NCI-H748 (cell line): ENCODE data around the gene FOSL1.
"Not testable (repeated sequence)": the region's sequence is repeated elsewhere in the genome, so short reads cannot be mapped to it uniquely, and the experiment has no call there.

ENCODE experiments used
- DNase-seq: peaks from one replicate; lab custom pipeline; 2025; ENCODE audit not compliant: unreplicated experiment; lab: John Stamatoyannopoulos, UW

FOSL1 gene

DNA sequence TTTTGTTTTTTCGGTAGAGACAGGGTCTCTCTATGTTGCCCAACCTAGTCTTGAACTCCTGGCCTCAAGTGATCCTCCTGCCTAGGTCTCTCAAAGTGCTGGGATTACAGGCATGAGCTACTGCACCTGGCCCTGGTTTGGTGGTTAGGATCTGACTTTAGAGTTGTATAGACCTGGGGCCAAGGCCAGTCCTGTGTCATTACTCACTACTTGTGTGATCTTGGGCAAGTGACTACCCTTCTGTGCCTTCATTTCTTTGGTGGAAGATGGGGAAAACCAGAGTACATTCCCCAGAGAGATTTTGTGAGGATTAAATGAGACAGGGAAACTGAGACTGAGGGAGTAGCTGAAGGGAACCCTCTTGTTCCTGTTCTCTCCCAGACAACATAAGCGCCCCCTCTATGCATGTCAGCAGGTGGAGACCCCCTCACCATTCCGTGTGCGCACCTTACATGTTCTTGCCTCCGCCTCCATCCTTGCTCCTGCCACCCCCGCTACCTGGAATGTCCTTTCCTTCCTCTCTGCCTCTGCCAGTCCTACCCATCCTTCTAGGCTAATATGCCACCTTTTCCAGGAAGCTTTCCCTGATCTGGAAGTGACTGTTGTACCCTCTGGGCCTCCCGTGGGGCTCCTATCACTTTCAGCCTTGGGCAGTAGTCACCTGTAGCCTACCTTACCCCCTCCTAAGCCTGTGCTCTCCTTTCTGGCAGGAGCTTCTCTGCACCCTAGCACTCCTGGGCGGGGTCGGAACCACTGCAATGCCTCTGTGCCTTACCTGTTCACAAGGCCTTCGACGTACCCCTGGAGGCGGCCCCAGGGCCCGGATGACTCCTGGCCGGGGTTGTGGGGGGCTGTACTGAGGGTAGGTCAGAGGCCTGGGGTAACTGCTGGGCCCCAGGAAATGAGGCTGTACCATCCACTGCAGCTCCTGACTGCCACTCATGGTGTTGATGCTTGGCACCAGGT is 3.9 kb downstream of the FOSL1 start:
- DNase-seq: no peak

DNA sequence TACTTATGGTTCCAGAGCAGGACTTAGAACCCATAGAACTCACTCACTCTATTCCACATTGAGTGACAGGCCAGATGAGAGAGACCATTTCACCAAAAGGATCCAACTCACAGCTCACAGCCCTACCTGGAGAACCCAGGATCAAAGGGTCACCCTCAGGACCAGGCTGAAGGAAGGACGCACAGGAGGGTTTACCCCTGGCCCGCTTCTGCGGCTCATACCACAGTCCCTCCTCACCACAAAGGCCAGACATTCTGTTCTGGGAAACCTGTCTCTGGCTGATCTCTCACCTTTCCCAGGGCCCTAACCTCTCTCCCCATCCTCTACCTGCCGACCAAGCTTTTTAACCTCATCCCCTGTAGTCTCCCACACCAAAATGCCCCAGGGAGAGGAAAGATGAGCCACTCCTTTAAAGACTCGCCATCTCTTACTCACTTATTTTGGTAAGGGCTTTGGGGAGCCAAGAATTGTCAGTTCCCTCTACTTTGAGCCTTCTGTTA is 4.7 kb downstream of the FOSL1 start:
- DNase-seq: no peak

DNA sequence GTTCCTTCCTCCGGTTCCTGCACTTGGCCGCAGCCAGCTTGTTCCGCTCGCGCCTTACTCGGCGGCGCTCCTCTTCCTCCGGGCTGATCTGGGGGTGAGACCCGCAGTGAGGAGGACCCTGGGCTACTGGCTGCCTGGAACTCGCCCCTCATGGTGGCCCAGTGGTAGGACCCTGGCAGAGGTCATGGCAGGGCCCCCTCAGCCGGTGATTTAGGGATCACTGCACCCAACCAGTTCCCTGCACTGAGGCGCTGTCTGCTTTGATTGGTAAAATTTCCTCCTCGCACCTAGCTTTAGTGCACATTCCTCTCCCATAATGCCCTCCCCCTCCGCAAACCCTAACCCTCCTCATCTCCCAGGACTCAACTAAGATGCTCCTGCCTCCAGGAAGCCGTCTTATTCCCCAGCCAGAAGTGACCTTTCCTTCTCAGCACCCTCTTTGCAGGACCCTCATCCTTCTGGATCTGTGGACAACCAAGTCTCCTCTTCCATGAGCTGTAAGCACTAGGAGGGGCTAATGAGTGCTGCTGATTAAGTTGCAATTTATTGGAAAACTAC is 6.1 kb downstream of the FOSL1 start:
- no peak for DNase-seq

DNA sequence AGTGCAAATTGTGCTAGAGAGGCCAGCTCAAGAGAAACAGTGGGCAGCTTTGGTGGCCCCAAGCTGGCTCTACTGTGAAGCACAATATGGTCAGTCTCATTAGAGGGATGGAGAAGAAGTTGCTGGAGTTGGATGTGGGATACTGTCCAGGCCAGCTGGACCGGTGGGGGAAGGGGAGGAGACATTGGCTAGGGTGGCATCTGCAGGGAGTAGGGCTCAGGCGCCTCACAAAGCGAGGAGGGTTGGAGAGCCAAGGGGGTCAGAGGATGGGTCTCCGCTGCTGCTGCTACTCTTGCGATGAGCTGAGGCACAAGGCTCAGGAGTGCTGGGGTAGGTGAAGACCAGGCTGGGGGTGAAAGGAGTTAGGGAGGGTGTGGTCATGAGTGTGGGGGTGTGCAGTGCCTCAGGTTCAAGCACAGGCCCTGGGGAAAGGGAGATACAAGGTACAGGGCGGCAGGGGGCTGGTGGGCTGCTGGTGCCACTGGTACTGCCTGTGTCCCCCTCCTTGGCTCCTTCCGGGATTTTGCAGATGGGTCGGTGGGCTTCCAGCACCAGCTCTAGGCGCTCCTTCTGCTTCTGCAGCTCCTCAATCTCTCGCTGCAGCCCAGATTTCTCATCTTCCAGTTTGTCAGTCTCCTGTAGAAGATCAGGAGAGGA is 7.4 kb downstream of the FOSL1 start:
- DNase-seq: no peak

DNA sequence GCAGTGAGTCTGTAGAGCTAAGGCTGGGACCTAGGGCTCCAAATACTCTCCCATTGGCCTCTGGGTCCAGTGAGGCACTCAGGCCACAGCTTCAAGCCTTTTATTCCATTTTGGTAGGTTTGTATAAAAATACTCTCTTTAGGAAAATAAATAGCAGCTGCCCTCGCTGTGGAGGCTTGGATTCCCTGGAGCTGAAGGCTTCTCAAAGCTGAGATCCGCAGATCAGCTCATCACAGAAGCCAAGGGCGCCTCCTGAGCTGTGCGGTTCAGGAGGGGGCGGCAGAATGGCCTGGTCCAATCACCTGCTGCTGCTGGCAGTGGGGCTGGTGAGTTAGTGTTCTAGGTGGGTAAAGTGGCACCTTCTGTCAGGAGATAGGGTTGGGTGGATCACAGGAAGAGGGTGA is 8.0 kb downstream of the FOSL1 start:
- not testable (repeated sequence) for DNase-seq

DNA sequence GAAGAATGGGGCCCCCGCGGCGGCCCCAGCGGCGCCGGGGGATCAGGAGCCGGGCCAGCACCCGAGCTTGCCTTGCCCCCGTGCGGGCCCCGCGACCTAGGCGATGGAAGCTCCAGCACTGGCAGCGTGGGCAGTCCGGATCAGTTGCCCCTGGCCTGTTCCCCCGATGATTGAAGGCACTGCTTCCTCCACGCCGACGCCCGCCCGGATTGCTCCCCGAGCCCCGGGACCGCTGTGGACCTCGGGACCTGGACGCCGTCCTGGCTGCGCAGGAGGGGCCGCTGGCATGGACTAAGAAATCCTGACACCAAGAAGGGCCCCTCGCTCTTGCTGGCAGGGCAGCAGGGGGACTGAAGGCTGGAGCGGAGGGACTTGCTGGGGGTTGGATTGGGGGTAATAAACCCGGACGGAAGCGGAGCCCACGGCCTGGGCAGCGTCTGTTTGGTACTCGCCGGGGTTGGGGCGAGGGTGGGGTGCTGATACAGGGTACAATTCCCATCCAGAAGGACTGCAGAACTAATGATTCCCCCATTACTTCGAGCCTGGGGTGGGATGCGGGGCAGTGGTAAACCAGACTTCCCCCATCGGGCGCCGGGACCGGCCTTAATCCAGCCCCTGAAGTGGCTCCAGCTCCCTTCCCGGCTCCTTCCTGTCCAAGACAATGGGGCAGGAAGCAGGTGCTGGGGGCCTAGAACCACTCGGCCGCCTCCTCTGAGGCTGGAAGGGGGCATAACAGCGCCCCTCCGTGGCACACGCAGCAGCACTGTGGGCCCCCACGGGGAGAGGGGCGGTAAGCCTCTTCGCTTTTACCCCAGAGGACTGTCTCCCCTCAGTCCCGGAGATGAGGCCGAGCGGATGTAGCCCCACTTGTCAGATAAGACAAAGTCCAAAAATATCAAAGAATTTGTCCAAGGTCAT is 8.7 kb downstream of the FOSL1 start:
- peak; percentile 72 for DNase-seq

DNA sequence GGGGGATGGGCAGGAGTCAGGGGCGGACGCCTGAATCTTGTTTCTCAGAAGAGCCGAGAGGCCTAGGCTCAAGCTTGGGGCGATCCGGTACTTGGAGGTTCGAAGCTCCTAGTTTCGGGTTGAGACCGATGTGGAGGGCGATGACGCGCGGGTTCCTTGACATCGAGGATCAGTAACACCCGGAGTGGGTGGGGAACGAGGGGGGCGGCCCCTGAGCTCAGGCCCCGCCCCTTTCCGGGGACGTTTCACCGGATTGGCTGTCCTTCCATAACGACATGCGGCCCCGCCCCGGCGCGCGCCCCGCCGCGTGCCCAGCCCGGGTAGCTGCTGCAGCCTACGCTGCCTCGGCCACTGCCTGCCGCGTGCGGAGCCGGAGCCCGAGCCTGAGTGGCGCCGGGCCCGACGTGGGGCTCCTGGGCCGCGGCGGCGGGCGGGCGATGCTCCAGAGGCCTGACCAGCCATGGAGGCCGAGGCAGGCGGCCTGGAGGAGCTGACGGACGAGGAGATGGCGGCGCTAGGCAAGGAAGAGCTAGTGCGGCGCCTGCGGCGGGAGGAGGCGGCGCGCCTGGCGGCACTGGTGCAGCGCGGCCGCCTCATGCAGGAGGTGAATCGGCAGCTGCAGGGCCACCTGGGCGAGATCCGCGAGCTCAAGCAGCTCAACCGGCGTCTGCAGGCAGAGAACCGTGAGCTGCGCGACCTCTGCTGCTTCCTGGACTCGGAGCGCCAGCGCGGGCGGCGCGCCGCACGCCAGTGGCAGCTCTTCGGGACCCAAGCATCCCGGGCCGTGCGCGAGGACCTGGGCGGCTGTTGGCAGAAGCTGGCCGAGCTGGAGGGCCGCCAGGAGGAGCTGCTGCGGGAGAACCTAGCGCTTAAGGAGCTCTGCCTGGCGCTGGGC is 9.6 kb downstream of the FOSL1 start, which contains the start of gene CCDC85B:
Gene CCDC85B, plus strand, starts transcription at position 350 of the 895 bp plus-strand sequence. Its CDS starts 111 bp downstream, at position 461.
- DNase-seq: peak; percentile 97

DNA sequence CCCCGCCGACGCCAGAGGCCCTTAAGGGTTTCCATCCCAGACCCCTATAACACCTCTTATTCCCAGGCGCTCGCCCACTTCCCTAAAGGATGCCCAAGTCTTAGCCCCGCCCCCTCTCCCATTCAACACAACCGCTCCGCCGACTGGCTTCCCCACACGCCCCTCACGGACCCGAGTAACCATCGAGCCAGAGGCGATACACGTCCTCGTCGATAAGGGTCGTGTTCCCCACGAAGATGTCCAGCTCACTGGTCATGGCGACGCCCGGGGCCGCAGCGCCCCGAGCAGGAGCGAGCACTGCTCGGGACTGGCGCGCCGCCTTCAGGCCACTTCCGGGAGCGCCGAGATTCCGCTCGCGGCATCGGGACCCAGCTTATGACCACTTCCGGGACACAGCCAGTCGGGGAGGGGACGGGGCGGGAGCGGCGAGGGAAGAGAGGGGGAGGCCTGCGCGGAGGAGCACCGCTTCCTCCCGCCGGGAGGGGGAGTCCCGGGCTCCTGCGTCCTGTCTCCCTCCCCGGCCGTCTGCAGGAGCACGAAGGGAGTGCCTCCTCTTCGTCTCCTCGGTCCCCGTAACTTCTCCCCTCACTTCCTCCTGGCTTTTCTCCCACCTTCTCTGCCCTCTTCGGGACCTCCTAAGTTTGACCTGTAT is 11.9 kb downstream of the FOSL1 start, which contains the start of gene FIBP:
Gene FIBP, minus strand, starts transcription at position 309 of the 652 bp plus-strand sequence. Its CDS starts 53 bp downstream, at position 256.
- peak; percentile 97 for DNase-seq

DNA sequence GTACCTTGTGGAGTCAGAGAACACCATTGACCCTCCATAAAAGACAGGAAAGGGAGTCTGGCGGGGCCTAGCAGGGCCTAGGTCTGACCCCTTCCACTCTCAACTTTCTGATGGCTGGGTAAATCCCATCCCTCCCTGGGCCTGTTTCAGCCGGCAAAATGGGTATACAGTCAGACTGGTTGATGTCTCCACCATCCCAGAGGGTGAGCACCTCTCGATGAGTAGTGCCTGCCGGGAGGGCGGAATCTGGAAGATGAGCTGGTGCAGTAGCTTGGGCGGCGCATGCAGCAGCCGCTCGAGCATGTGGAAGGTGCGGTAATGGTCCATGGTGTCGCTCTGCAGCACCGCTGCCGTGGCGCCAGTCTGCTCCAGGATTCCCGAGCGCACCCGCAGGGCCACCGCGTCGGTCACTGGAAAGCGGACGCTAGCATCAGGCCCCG is 12.4 kb downstream of the FOSL1 start:
- no peak for DNase-seq

DNA sequence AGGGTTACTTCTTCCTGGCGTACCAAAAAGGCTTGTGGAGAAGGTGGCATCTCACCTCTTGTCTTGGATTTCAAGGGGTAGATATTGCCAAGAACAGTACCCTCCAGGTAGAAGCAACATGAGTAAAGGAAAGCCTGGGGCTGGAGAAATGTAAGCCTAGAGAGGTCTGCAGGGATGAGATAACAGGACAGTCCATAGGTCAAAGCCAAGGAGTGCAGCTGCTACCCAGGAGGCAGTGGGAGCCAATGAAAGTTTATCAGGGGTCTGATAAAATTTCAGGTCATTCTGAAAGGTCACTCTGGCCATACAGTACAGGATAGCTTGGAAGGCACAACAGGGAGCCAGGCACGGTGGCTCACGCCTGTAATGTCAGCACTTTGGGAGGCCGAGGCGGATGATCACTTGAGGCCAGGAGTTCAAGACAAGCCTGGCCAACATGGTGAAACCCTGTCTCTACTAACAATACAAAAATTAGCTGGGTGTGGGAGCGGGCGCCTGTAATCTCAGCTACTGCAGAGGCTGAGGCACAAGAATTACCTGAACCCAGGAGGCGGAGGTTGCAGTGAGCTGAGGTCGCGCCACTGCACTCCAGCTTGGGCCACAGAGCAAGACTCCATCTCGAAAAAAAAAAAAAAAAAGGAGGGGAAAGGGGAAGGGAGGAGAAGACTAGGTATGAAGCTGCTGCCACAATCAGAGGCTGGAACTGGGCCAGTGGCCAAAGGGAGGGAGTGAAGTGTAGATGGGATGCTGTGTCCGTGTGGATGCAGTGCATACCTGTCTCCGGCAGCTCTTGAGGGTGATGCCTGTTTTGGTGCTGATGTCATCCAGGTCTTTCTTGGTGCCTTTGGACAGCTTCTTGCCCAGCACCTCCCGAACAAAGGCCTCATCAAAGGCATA is 13.1 kb downstream of the FOSL1 start:
- no peak for DNase-seq

DNA sequence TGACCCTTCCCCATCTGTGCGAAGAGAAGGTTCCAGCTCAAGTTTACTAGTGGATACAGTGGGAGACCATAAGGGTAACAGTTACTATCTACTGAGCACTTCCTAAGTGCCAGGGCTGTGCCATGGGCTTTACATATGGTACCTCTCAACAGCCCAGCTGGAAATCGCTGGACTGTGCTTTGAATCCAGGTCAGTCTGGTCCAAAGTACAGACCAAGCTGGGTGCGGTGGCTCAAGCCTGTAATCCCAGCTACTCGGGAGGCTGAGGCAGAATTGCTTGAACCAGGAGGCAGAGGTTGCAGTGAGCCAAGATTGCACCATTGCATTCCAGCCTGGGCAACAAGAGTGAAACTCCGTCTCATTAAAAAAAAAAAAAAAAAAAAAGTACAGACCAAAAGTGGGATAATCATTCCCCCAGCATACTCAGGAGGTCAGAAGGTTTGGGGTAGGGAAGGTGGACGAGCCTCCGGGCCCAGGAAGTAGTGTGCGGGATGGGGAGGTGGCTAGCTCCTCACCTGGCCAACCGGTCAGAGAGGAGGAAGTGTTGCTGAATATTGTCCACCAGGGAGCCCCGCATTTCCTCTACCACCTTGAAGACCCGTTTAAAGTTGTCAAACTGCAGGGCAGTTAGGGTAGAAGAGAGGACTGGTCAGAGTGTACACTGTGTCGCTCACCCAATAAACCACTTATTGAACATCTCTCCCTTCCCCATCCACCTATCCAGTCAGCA is 14.2 kb downstream of the FOSL1 start:
- DNase-seq: no peak

DNA sequence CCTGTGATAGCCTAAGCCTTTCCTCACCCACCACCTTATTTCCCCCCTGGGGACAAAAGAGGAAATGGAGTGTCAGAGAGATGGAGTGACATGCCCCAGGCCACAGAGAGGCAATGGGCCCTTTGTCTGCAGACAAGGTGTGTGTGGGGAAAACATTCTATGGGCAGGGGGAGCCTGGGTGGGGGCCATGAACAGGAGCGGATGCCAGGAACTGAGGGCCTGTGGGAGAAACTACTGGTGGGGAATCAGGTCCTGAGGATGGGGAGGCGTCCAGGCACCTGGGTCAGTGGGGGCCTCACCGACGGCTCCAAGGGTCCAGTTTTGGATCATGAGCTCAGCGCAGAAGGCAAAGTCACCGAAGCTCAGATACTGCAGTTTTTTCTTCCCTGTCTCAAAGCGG is 15.0 kb downstream of the FOSL1 start:
- no peak for DNase-seq

DNA sequence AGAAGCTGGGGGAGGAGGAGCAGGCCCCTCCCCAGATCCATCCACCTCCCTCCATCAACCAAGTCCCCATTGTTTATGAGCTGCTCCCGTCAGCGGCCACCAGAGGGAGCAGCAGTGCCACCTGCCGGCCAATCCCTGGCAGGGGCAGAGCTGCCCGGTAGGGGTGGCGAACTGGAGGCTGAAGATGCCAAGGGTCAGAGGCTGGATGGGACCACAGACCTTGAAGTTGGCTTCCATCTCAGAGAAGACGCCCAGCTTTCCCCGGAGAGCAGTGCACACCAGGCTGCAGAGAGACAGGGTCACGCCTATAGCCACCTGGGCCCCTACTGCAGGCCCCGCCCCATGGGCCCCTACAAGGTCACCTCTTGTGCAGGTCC is 15.5 kb downstream of the FOSL1 start:
- DNase-seq: peak; percentile 66

DNA sequence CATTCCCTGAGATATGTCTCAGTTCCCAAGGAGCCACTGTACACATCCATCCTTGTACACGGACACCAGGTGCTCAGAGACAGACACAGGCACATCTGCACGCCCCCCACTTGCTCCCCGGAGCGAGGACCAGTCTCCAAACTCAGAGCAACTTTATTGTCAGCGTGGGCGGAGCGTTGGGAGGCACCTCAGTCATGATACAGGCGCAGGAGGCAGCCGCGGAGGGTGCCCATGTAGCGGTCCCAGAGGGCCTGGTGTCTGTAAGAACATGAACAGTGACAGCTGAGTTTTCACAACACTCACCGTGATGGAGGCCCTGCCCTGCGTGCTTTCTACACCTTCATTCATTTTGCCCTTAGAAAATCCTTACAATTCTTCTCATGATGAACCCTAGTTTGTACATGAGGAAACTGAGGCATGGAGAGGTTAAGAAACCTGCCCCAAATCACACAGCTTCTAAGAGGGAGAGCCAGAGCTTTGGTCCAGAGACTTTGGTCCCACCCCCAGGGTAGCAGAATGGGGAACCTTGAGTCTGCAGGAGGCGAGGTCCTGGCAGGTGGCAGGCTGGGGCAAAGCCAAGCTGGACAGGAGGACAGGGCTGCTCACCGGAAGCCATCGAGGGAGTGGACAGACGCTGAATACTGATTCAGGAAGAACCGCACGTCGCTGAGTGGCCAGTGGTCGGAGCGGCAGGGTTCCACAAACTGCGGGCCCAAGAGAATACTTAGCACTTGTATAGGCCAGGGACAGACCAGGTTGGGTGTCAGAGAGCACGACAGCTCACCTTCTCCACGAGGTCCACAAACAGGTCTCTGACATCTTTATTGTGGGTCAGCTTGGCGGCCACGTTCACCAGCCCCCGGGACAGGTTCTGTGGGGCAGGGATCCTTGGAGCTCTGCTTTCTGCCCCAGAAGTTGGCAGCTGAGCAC is 16.1 kb downstream of the FOSL1 start:
- DNase-seq: no peak

DNA sequence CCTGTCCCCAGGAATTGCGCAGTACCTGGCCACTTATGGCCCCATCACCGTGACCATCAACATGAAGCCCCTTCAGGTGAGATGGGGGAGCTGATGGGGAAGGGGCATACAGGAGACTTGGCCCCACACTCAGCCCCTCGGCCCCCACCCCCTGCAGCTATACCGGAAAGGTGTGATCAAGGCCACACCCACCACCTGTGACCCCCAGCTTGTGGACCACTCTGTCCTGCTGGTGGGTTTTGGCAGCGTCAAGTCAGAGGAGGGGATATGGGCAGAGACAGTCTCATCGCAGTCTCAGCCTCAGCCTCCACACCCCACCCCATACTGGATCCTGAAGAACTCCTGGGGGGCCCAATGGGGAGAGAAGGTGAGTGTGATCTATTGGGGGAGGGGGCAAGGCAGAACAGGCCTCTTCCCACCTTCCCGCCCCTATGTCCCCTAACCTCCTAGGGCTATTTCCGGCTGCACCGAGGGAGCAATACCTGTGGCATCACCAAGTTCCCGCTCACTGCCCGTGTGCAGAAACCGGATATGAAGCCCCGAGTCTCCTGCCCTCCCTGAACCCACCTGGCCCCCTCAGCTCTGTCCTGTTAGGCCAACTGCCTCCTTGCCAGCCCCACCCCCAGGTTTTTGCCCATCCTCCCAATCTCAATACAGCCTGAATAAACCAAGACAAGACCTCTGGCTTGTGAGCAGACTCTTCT is 17.0 kb downstream of the FOSL1 start:
- no peak for DNase-seq
